NCI-H345 treated with DMSO at 0.1 percent for 48 hours (cell line): Measurements from ENCODE around the gene TRUB1.
A peak's percentile ranks its signal among the peaks of the same experiment; 100 is the strongest.

Experiments
- DNase-seq: peaks from one replicate; lab custom pipeline; 2025; ENCODE audit not compliant: unreplicated experiment; lab: John Stamatoyannopoulos, UW

The TRUB1 gene

GRCh38 chr10:114974625-114975024 is 36.6 kb downstream of the TRUB1 start:
- DNase-seq, result no peak

- no peak for DNase-seq
These were observed 37.1 kb downstream of the TRUB1 start for GRCh38 chr10:114975091-114975490.

- no peak for DNase-seq
These were observed 45.0 kb downstream of the TRUB1 start for GRCh38 chr10:114982989-114983388.

GRCh38 chr10:114987995-114988394 is 50.0 kb downstream of the TRUB1 start:
- DNase-seq, result no peak

- DNase-seq, result no peak
These were observed 52.6 kb downstream of the TRUB1 start for GRCh38 chr10:114990586-114990985.

GRCh38 chr10:114990991-114991390 is 53.0 kb downstream of the TRUB1 start:
- peak; percentile 17 for DNase-seq

- DNase-seq, result no peak
These were observed 54.3 kb downstream of the TRUB1 start for GRCh38 chr10:114992189-114992775.

GRCh38 chr10:114995468-114996247 is 57.7 kb downstream of the TRUB1 start:
- no peak for DNase-seq

- DNase-seq, result no peak
These were observed 58.5 kb downstream of the TRUB1 start for GRCh38 chr10:114996542-114996941.

GRCh38 chr10:114998993-114999392 is 61.0 kb downstream of the TRUB1 start:
- no peak for DNase-seq

- DNase-seq, result no peak
These were observed 63.7 kb downstream of the TRUB1 start for GRCh38 chr10:115001506-115002381.

- DNase-seq, result no peak
These were observed 65.4 kb downstream of the TRUB1 start for GRCh38 chr10:115003396-115003795.

GRCh38 chr10:115004236-115004862 is 66.4 kb downstream of the TRUB1 start:
- no peak for DNase-seq

GRCh38 chr10:115005771-115006170 is 67.8 kb downstream of the TRUB1 start:
- DNase-seq, result no peak

- no peak for DNase-seq
These were observed 80.4 kb downstream of the TRUB1 start for GRCh38 chr10:115018185-115018931.

- no peak for DNase-seq
These were observed 82.5 kb downstream of the TRUB1 start for GRCh38 chr10:115020449-115020848.

- DNase-seq, result no peak
These were observed 84.7 kb downstream of the TRUB1 start for GRCh38 chr10:115022733-115023132.

GRCh38 chr10:115023715-115024114 is 85.7 kb downstream of the TRUB1 start:
- DNase-seq, result no peak

GRCh38 chr10:115024371-115024770 is 86.4 kb downstream of the TRUB1 start:
- DNase-seq, result no peak

GRCh38 chr10:115026056-115026745 is 88.2 kb downstream of the TRUB1 start:
- DNase-seq, result no peak
